ENCODE results near the gene ARAP3. TPM values are rescaled to one million over a fixed set of nuclear protein-coding genes. Genes with fewer than 3 reads are reported as not detected.

The ARAP3 gene
- polyA plus RNA-seq, 1 donor from 2014 or later: 1.4 TPM

DNA sequence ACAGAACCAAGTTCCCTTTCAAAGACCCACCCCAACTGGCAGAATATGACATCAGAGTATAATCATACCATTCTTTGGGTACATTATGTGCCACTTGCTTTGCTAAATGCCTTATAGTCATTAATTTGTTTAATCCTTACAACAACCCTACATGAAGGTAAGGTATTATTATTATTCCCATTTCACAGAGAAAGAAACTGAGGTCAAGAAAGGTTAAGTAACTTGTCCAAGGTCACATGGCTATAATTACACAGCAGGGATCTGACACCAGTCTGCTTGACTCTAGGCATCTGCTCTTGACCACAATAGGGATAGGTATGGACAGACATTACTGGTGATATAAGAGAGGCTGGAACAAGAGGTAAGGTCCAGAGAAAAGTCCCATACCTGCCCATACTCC lies 32.1 kb downstream of the ARAP3 start:
- Histone ChIP-seq H3K36me3 (ENCODE audit: insufficient read depth, low read length) (no peaks in the 10 kb centered on the region), H3K4me3 (ENCODE audit: low read length) (no peak overlapping the region), H3K9me3 (ENCODE audit: low read length) (no peaks in the 10 kb centered on the region), H3K27me3 (ENCODE audit: insufficient read depth, low read depth, low read length) (peaks cover 5% of the 10 kb centered on the region), H3K4me2 (ENCODE audit: low read length) (no peak overlapping the region), H3K27ac (ENCODE audit: low read length) (no peak overlapping the region), H2AFZ (ENCODE audit: low read depth, low read length) (no peak overlapping the region), H3K9ac (ENCODE audit: low read length) (no peak overlapping the region), H3K79me2 (replicated peaks; ENCODE audit: insufficient read depth, low read length) (no peaks in the 10 kb centered on the region), H3F3A (ENCODE audit: insufficient read depth, low read length, poor library complexity, severe bottlenecking) (no peaks in the 10 kb centered on the region), H4K20me1 (ENCODE audit: insufficient read depth) (no peaks in the 10 kb centered on the region), H3K9me2 (ENCODE audit: insufficient read depth, low read length) (no peaks in the 10 kb centered on the region)
- no peak for TF ChIP-seq TAF1 (IDR thresholded peaks at IDR 0.05; ENCODE audit: low read depth)
- TF ChIP-seq MXI1 (conservative IDR thresholded peaks at IDR 0.05; ENCODE audit: poor library complexity, severe bottlenecking): no peak
- TF ChIP-seq, protein P1, sequence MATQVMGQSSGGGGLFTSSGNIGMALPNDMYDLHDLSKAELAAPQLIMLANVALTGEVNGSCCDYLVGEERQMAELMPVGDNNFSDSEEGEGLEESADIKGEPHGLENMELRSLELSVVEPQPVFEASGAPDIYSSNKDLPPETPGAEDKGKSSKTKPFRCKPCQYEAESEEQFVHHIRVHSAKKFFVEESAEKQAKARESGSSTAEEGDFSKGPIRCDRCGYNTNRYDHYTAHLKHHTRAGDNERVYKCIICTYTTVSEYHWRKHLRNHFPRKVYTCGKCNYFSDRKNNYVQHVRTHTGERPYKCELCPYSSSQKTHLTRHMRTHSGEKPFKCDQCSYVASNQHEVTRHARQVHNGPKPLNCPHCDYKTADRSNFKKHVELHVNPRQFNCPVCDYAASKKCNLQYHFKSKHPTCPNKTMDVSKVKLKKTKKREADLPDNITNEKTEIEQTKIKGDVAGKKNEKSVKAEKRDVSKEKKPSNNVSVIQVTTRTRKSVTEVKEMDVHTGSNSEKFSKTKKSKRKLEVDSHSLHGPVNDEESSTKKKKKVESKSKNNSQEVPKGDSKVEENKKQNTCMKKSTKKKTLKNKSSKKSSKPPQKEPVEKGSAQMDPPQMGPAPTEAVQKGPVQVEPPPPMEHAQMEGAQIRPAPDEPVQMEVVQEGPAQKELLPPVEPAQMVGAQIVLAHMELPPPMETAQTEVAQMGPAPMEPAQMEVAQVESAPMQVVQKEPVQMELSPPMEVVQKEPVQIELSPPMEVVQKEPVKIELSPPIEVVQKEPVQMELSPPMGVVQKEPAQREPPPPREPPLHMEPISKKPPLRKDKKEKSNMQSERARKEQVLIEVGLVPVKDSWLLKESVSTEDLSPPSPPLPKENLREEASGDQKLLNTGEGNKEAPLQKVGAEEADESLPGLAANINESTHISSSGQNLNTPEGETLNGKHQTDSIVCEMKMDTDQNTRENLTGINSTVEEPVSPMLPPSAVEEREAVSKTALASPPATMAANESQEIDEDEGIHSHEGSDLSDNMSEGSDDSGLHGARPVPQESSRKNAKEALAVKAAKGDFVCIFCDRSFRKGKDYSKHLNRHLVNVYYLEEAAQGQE (IDR thresholded peaks at IDR 0.05; ENCODE audit: borderline replicate concordance): no peak
- no peak for TF ChIP-seq EP300 (conservative IDR thresholded peaks at IDR 0.05; ENCODE audit: poor library complexity, severe bottlenecking)
- no peak for TF ChIP-seq RAD21 (conservative IDR thresholded peaks at IDR 0.05)
- TF ChIP-seq, protein P2, sequence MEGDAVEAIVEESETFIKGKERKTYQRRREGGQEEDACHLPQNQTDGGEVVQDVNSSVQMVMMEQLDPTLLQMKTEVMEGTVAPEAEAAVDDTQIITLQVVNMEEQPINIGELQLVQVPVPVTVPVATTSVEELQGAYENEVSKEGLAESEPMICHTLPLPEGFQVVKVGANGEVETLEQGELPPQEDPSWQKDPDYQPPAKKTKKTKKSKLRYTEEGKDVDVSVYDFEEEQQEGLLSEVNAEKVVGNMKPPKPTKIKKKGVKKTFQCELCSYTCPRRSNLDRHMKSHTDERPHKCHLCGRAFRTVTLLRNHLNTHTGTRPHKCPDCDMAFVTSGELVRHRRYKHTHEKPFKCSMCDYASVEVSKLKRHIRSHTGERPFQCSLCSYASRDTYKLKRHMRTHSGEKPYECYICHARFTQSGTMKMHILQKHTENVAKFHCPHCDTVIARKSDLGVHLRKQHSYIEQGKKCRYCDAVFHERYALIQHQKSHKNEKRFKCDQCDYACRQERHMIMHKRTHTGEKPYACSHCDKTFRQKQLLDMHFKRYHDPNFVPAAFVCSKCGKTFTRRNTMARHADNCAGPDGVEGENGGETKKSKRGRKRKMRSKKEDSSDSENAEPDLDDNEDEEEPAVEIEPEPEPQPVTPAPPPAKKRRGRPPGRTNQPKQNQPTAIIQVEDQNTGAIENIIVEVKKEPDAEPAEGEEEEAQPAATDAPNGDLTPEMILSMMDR (IDR thresholded peaks at IDR 0.05; ENCODE audit: poor library complexity, severe bottlenecking): no peak
- no peak for TF ChIP-seq EZH2 (IDR thresholded peaks at IDR 0.05; ENCODE audit: borderline replicate concordance, insufficient read depth, low read length, poor library complexity, severe bottlenecking)
- TF ChIP-seq POLR2AphosphoS5 (IDR thresholded peaks at IDR 0.05): no peak
- TF ChIP-seq SMC3 (conservative IDR thresholded peaks at IDR 0.05; ENCODE audit: poor library complexity): no peak

DNA sequence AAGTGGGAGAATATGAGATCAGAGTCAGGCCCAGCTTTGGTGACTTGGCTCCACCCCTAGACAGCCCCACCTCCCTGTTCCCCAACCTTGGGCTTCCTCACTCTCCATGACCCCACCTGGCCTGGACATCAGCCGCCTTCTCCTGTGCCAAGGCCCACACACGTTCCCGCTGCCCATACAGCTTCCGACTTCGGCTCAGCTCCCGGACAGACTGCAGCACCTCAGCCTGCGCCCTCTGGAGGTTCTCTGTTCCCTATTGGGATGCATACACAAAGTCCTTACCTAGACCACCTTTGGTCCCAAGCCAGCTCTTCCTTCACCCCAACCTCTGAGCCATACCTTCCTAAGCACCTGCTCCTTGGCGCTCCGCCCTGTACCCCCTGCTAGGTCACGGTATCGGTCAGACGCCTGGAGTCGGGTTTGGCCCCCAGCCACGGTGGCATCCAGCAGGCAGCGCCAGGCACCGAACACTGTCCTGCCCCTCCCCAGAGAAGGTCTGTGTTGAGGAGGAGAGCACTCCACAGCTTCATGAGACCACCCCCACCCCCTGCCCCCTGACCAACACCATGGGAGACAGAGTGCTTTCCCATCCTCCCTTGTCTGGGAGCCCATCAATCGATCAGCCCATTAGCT lies 32.9 kb downstream of the ARAP3 start:
- no peaks in the 10 kb centered on the region for H3K9me2 ChIP-seq (ENCODE audit: insufficient read depth, low read length)
- no peaks in the 10 kb centered on the region for H4K20me1 ChIP-seq (ENCODE audit: insufficient read depth)
- H3F3A ChIP-seq (ENCODE audit: insufficient read depth, low read length, poor library complexity, severe bottlenecking): no peaks in the 10 kb centered on the region
- no peaks in the 10 kb centered on the region for H3K36me3 ChIP-seq (ENCODE audit: insufficient read depth, low read length)
- TF ChIP-seq, protein P1 (IDR thresholded peaks at IDR 0.05; ENCODE audit: borderline replicate concordance): no peak
- TF ChIP-seq POLR2AphosphoS5 (IDR thresholded peaks at IDR 0.05) (no peak), SMC3 (conservative IDR thresholded peaks at IDR 0.05; ENCODE audit: poor library complexity) (no peak), RAD21 (conservative IDR thresholded peaks at IDR 0.05) (no peak), TAF1 (IDR thresholded peaks at IDR 0.05; ENCODE audit: low read depth) (no peak), MXI1 (conservative IDR thresholded peaks at IDR 0.05; ENCODE audit: poor library complexity, severe bottlenecking) (no peak), EP300 (conservative IDR thresholded peaks at IDR 0.05; ENCODE audit: poor library complexity, severe bottlenecking) (no peak)
- H3K79me2 ChIP-seq (replicated peaks; ENCODE audit: insufficient read depth, low read length): no peaks in the 10 kb centered on the region
- no peak overlapping the region for H3K27ac ChIP-seq (ENCODE audit: low read length)
- H3K4me2 ChIP-seq (ENCODE audit: low read length): no peak overlapping the region
- no peak overlapping the region for H3K9ac ChIP-seq (ENCODE audit: low read length)
- no peak overlapping the region for H2AFZ ChIP-seq (ENCODE audit: low read depth, low read length)
- no peak overlapping the region for H3K4me3 ChIP-seq (ENCODE audit: low read length)
- H3K9me3 ChIP-seq (ENCODE audit: low read length): no peaks in the 10 kb centered on the region
- H3K27me3 ChIP-seq (ENCODE audit: insufficient read depth, low read depth, low read length): peaks cover 5% of the 10 kb centered on the region
